ENCODE data around the gene SERINC2.

Gene SERINC2

GRCh38 chr1:31396633-31397351 lies 16.2 kb upstream of the SERINC2 start:
- no peak for DNase-seq (ENCODE audit: low spot score)
- Histone ChIP-seq H3K4me3 (no peak overlapping the region), H3K27ac (no peak overlapping the region)
- no peak for TF ChIP-seq CTCF (IDR thresholded peaks at IDR 0.05)

DNA sequence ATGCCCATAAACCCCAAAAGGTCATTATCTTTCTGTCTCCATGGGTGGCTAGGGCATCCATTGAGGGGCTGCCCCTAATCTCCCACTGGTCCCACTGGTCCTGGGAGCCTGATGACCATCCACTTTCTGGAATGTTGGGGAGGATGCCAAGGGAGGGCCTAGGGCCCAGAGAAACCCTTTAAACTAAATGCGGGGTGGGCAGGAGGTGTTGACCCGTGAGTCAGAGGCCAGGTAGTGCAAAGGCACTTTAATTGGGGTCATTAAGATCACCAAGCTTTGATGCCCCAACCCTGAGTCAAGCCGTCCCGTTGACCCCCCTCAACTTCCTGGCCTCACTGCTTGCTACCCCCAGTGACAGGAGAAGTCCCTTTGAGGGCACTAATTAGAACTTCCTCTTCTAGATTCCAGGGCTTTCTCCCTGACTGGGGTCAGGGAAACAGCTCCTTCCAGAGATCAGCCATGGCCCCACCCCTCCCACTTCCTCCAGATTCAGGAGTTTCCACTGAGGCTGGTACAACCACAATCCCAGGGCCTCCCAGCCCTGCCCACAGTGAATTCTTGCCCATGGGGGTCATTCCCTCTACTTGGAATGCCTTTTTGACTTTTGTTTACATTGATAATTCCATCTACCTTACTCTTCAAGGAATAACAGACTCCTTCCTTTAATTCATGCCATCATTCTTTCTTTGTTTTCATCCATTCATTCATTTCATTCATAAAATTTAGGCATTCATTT lies 15.5 kb upstream of the SERINC2 start:
- no peak for DNase-seq (ENCODE audit: low spot score)
- Histone ChIP-seq H3K27ac (no peak overlapping the region), H3K4me3 (no peak overlapping the region)
- TF ChIP-seq CTCF (IDR thresholded peaks at IDR 0.05): no peak

GRCh38 chr1:31398246-31398645 lies 14.8 kb upstream of the SERINC2 start:
- H3K27ac ChIP-seq: no peak overlapping the region
- TF ChIP-seq CTCF (IDR thresholded peaks at IDR 0.05): no peak
- DNase-seq (ENCODE audit: low spot score): no peak
- H3K4me3 ChIP-seq: no peak overlapping the region

- Histone ChIP-seq H3K27ac (no peak overlapping the region), H3K4me3 (no peak overlapping the region)
- no peak for TF ChIP-seq CTCF (IDR thresholded peaks at IDR 0.05)
- DNase-seq (ENCODE audit: low spot score): no peak
Measured at GRCh38 chr1:31399976-31400375, 13.0 kb upstream of the SERINC2 start.

DNA sequence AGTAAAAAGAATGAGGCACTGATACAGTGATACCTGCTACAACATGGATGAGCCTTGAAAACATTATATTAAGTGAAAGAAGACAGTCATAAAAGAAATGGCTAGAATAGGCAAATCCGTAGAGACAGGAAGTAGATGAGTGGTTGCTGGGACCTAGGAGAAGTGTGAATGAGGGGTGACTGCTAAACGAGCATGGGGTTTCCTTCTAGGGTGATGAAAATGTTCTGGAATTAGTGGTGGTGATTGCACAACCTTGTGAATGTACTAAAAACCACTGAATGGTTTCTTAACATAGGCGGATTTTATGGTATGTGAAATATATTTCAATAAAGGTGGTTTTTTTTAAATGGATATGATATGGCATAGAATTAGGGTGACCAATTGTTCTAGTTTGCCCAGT lies 12.6 kb upstream of the SERINC2 start:
- H3K27ac ChIP-seq: no peak overlapping the region
- no peak for DNase-seq (ENCODE audit: low spot score)
- no peak overlapping the region for H3K4me3 ChIP-seq
- no peak for TF ChIP-seq CTCF (IDR thresholded peaks at IDR 0.05)

DNA sequence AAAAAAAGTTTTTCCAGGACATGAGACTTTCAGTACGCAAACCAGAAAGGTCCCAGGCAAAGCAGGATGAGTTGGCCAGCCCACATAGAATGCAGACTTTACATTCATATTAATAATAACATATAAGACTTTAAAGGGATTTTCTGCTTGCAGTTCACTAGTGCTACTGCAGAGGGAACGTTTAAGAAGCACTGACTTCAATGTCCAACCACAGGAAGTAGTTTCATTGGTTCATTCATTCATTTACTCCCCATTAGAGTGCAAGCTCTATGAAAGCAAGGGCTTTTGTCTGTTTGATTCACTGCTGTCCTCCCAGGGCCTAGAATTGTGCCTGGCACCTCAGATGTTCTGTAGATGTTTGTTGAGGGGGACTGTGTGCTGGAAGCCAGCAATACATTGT lies 11.8 kb upstream of the SERINC2 start:
- no peak for DNase-seq (ENCODE audit: low spot score)
- Histone ChIP-seq H3K4me3 (no peak overlapping the region), H3K27ac (no peak overlapping the region)
- TF ChIP-seq CTCF (IDR thresholded peaks at IDR 0.05): no peak

Measured in coronary artery (tissue), 2 donors.